GM23338 (cell line): ENCODE results near the gene DHRS13. TPM values are rescaled to one million over a fixed set of nuclear protein-coding genes. Genes with fewer than 3 reads are reported as not detected.

Experiments
- ATAC-seq: fragments of 200-7000 bp; cut with Tn5 transposase; 3 replicates; pipeline ENCODE4 v1.9.1; 2020
- DNase-seq: peaks from one replicate; pipeline ENCODE4 v3.0.0-alpha.2; 2015; ENCODE audit warnings: low spot score
- H2AFZ ChIP-seq: fragments of 200-600 bp; sonication (generic); 2 replicates; pipeline ENCODE4 v1.8.0; 2016; ENCODE audit warnings: antibody characterized with exemption, mild to moderate bottlenecking, moderate library complexity
- H3F3A ChIP-seq: fragments of 200-600 bp; sonication (generic); replicated peaks from 2 replicates; pipeline ENCODE4 v1.8.0; 2017; ENCODE audit warnings: antibody characterized with exemption, mixed run types, low read depth
- H3K27ac ChIP-seq: fragments of 200-600 bp; sonication (generic); 2 replicates; pipeline ENCODE4 v1.6.1; 2016; ENCODE audit warnings: low read depth
- H3K27me3 ChIP-seq: fragments of 200-600 bp; sonication (generic); 2 replicates; pipeline ENCODE4 v1.8.0; 2016; ENCODE audit warnings: mild to moderate bottlenecking, mixed run types, moderate library complexity; ENCODE audit not compliant: insufficient read depth
- H3K36me3 ChIP-seq: fragments of 200-600 bp; sonication (generic); 2 replicates; pipeline ENCODE4 v1.8.0; 2016; ENCODE audit warnings: mild to moderate bottlenecking; ENCODE audit not compliant: insufficient read depth
- H3K4me1 ChIP-seq: fragments of 200-600 bp; sonication (generic); 2 replicates; pipeline ENCODE4 v1.8.0; 2016; ENCODE audit warnings: mild to moderate bottlenecking, moderate library complexity; ENCODE audit not compliant: insufficient read depth
- H3K4me2 ChIP-seq: fragments of 200-600 bp; sonication (generic); 2 replicates; pipeline ENCODE4 v1.7.1; 2017; ENCODE audit warnings: mixed run types
- H3K4me3 ChIP-seq: fragments of 200-600 bp; sonication (generic); 2 replicates; pipeline ENCODE4 v1.6.1; 2016; ENCODE audit warnings: mixed run types
- H3K79me2 ChIP-seq: fragments of 200-600 bp; sonication (generic); replicated peaks from 2 replicates; pipeline ENCODE4 v1.8.0; 2017; ENCODE audit warnings: mild to moderate bottlenecking; ENCODE audit not compliant: insufficient read depth
- H3K9me2 ChIP-seq: fragments of 200-600 bp; sonication (generic); 2 replicates; pipeline ENCODE4 v1.8.0; 2017; ENCODE audit not compliant: insufficient read depth
- H4K20me1 ChIP-seq: fragments of 200-600 bp; sonication (generic); replicated peaks from 2 replicates; pipeline ENCODE4 v1.8.0; 2017; ENCODE audit warnings: mild to moderate bottlenecking; ENCODE audit not compliant: insufficient read depth
- H3K27ac Mint-ChIP-seq: 2 replicates; pipeline ENCODE4 v1.8.0; 2020; ENCODE audit warnings: inconsistent platforms, mild to moderate bottlenecking, moderate library complexity, mixed read lengths
- H3K27me3 Mint-ChIP-seq: 3 replicates; pipeline ENCODE4 v1.8.0; 2022; ENCODE audit warnings: low read depth, mild to moderate bottlenecking, moderate library complexity, mixed read lengths, inconsistent platforms; ENCODE audit not compliant: insufficient read depth, poor library complexity
- H3K36me3 Mint-ChIP-seq: 3 replicates; pipeline ENCODE4 v1.8.0; 2021; ENCODE audit warnings: low read depth, mild to moderate bottlenecking, inconsistent platforms, moderate library complexity, mixed read lengths
- H3K4me1 Mint-ChIP-seq: 3 replicates; pipeline ENCODE4 v1.8.0; 2020; ENCODE audit warnings: mild to moderate bottlenecking, inconsistent platforms, mixed read lengths
- H3K4me3 Mint-ChIP-seq: 3 replicates; pipeline ENCODE4 v1.8.0; 2021; ENCODE audit warnings: moderate library complexity, mild to moderate bottlenecking, inconsistent platforms, mixed read lengths
- H3K9me3 Mint-ChIP-seq: 3 replicates; pipeline ENCODE4 v1.8.0; 2020; ENCODE audit warnings: moderate library complexity, mild to moderate bottlenecking, inconsistent platforms, mixed read lengths
- CREB1 ChIP-seq: fragments of 250-450 bp; sonication (Bioruptor Pico); IDR thresholded peaks from 2 replicates; pipeline ENCODE4 v1.5.0; 2020; ENCODE audit warnings: low read depth, mild to moderate bottlenecking, moderate library complexity
- EZH2 ChIP-seq: fragments of 200-600 bp; sonication (generic); IDR thresholded peaks from one replicate; pipeline ENCODE4 v1.8.0; 2017; ENCODE audit warnings: antibody characterized with exemption, mild to moderate bottlenecking, low read depth; ENCODE audit not compliant: unreplicated experiment
- EZH2phosphoT487 ChIP-seq: fragments of 200-600 bp; sonication (generic); IDR thresholded peaks from one replicate; pipeline ENCODE4 v1.8.1; 2018; ENCODE audit warnings: antibody characterized with exemption; ENCODE audit not compliant: unreplicated experiment
- JUNB ChIP-seq: IDR thresholded peaks from one replicate; pipeline ENCODE4 v1.6.1; 2016; ENCODE audit warnings: antibody characterized with exemption; ENCODE audit not compliant: unreplicated experiment
- NANOG ChIP-seq: IDR thresholded peaks from 2 replicates; pipeline ENCODE4 v1.6.1; 2016; ENCODE audit warnings: antibody characterized with exemption, borderline replicate concordance
- POLR2AphosphoS5 ChIP-seq: IDR thresholded peaks from 2 replicates; pipeline ENCODE4 v1.6.1; 2016; ENCODE audit warnings: antibody characterized with exemption, low read depth
- REST ChIP-seq: IDR thresholded peaks from one replicate; pipeline ENCODE4 v1.6.1; 2018; ENCODE audit warnings: antibody characterized with exemption; ENCODE audit not compliant: unreplicated experiment
- STAT1 ChIP-seq: IDR thresholded peaks from one replicate; pipeline ENCODE4 v1.6.1; 2016; ENCODE audit warnings: antibody characterized with exemption; ENCODE audit not compliant: unreplicated experiment
- ZNF114 ChIP-seq: fragments of 250-450 bp; sonication (Bioruptor Pico); IDR thresholded peaks from 2 replicates; pipeline ENCODE4 v1.5.0; 2020; ENCODE audit warnings: mild to moderate bottlenecking, moderate library complexity
- ZNF331 ChIP-seq: fragments of 250-450 bp; sonication (Bioruptor Pico); IDR thresholded peaks from 2 replicates; pipeline ENCODE4 v1.5.0; 2020; ENCODE audit warnings: low read depth, mild to moderate bottlenecking, moderate library complexity
- polyA plus RNA-seq: library from polyadenylated mRNA; unstranded; fragments of >200 nt; fragmentation: Nextera tagmentation; extraction: Ambion mirVana; gene quantifications from 2 replicates; pipeline ENCODE4 v1.2.1, GENCODE V29; 2016
- total RNA-seq: library from RNA; depleted of rRNA; stranded (reverse); fragments of >200 nt; shearing (Covaris generic); gene quantifications from 2 replicates; pipeline ENCODE4 v1.2.3, GENCODE V29; 2014
- TF ChIP-seq, protein P1 (sequence below): IDR thresholded peaks from 2 replicates; pipeline ENCODE4 v1.6.1; 2016; ENCODE audit warnings: antibody characterized with exemption
- TF ChIP-seq, protein P2 (sequence below): fragments of 250-450 bp; sonication (Bioruptor Pico); IDR thresholded peaks from 2 replicates; pipeline ENCODE4 v1.5.0; 2020; ENCODE audit warnings: mild to moderate bottlenecking, moderate library complexity
- TF ChIP-seq, protein P3 (sequence below), 2 experiments: fragments of 200-600 bp in 1 of 2; sonication (generic) in 1 of 2; conservative IDR thresholded peaks; 2 replicates each; pipeline versions ENCODE4 v1.5.1 to v1.6.1; 2016 to 2017; ENCODE audit warnings: antibody characterized with exemption in 2 of 2, low read depth in 2 of 2, mild to moderate bottlenecking in 2 of 2, moderate library complexity in 1 of 2

DHRS13 gene
- total and polyA plus RNA-seq, 2 experiments from 2014 or later, result 5.4 to 34.2 TPM

GRCh38 chr17:28888832-28889231, 14.0 kb downstream of the DHRS13 start:
- H3K36me3 Mint-ChIP-seq, result peaks cover 38% of the 10 kb centered on the region
- H3K4me3 ChIP-seq, result no peak overlapping the region
- no peak overlapping the region for H3K27ac ChIP-seq
- H3K27me3 ChIP-seq, result no peaks in the 10 kb centered on the region
- H3K27me3 Mint-ChIP-seq, result peaks cover 21% of the 10 kb centered on the region
- H4K20me1 ChIP-seq, result no peaks in the 10 kb centered on the region; the same call in 1 of the 2 replicates
- peaks cover 7% of the 10 kb centered on the region for H3K4me1 ChIP-seq
- H3K4me3 Mint-ChIP-seq, result no peak overlapping the region
- peaks cover 4% of the 10 kb centered on the region for H3K79me2 ChIP-seq
- DNase-seq (no peak), ATAC-seq (no peak)
- no peaks in the 10 kb centered on the region for H3K9me2 ChIP-seq
- H3F3A ChIP-seq, result 0 out of 2 replicates have a peak, but pooled peaks cover 3% of the 10 kb centered on the region
- H3K9me3 Mint-ChIP-seq, result no peaks in the 10 kb centered on the region
- H3K36me3 ChIP-seq, result no peaks in the 10 kb centered on the region
- no peak overlapping the region for H2AFZ ChIP-seq
- TF ChIP-seq, protein P1, sequence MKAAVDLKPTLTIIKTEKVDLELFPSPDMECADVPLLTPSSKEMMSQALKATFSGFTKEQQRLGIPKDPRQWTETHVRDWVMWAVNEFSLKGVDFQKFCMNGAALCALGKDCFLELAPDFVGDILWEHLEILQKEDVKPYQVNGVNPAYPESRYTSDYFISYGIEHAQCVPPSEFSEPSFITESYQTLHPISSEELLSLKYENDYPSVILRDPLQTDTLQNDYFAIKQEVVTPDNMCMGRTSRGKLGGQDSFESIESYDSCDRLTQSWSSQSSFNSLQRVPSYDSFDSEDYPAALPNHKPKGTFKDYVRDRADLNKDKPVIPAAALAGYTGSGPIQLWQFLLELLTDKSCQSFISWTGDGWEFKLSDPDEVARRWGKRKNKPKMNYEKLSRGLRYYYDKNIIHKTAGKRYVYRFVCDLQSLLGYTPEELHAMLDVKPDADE, result no peak
- TF ChIP-seq EZH2, result no peak
- TF ChIP-seq REST, result no peak
- no peak for TF ChIP-seq ZNF331 (CRISPR knock-in tag)
- no peak for TF ChIP-seq ZNF114 (CRISPR knock-in tag)
- TF ChIP-seq JUNB, result no peak
- no peak for TF ChIP-seq STAT1
- TF ChIP-seq, protein P2, sequence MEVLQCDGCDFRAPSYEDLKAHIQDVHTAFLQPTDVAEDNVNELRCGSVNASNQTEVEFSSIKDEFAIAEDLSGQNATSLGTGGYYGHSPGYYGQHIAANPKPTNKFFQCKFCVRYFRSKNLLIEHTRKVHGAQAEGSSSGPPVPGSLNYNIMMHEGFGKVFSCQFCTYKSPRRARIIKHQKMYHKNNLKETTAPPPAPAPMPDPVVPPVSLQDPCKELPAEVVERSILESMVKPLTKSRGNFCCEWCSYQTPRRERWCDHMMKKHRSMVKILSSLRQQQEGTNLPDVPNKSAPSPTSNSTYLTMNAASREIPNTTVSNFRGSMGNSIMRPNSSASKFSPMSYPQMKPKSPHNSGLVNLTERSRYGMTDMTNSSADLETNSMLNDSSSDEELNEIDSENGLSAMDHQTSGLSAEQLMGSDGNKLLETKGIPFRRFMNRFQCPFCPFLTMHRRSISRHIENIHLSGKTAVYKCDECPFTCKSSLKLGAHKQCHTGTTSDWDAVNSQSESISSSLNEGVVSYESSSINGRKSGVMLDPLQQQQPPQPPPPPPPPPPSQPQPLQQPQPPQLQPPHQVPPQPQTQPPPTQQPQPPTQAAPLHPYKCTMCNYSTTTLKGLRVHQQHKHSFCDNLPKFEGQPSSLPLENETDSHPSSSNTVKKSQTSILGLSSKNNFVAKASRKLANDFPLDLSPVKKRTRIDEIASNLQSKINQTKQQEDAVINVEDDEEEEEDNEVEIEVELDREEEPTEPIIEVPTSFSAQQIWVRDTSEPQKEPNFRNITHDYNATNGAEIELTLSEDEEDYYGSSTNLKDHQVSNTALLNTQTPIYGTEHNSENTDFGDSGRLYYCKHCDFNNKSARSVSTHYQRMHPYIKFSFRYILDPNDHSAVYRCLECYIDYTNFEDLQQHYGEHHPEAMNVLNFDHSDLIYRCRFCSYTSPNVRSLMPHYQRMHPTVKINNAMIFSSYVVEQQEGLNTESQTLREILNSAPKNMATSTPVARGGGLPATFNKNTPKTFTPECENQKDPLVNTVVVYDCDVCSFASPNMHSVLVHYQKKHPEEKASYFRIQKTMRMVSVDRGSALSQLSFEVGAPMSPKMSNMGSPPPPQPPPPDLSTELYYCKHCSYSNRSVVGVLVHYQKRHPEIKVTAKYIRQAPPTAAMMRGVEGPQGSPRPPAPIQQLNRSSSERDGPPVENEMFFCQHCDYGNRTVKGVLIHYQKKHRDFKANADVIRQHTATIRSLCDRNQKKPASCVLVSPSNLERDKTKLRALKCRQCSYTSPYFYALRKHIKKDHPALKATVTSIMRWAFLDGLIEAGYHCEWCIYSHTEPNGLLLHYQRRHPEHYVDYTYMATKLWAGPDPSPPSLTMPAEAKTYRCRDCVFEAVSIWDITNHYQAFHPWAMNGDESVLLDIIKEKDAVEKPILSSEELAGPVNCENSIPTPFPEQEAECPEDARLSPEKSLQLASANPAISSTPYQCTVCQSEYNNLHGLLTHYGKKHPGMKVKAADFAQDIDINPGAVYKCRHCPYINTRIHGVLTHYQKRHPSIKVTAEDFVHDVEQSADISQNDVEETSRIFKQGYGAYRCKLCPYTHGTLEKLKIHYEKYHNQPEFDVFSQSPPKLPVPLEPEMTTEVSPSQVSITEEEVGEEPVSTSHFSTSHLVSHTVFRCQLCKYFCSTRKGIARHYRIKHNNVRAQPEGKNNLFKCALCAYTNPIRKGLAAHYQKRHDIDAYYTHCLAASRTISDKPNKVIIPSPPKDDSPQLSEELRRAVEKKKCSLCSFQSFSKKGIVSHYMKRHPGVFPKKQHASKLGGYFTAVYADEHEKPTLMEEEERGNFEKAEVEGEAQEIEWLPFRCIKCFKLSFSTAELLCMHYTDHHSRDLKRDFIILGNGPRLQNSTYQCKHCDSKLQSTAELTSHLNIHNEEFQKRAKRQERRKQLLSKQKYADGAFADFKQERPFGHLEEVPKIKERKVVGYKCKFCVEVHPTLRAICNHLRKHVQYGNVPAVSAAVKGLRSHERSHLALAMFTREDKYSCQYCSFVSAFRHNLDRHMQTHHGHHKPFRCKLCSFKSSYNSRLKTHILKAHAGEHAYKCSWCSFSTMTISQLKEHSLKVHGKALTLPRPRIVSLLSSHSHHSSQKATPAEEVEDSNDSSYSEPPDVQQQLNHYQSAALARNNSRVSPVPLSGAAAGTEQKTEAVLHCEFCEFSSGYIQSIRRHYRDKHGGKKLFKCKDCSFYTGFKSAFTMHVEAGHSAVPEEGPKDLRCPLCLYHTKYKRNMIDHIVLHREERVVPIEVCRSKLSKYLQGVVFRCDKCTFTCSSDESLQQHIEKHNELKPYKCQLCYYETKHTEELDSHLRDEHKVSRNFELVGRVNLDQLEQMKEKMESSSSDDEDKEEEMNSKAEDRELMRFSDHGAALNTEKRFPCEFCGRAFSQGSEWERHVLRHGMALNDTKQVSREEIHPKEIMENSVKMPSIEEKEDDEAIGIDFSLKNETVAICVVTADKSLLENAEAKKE (CRISPR knock-in tag), result no peak
- TF ChIP-seq, protein P3, sequence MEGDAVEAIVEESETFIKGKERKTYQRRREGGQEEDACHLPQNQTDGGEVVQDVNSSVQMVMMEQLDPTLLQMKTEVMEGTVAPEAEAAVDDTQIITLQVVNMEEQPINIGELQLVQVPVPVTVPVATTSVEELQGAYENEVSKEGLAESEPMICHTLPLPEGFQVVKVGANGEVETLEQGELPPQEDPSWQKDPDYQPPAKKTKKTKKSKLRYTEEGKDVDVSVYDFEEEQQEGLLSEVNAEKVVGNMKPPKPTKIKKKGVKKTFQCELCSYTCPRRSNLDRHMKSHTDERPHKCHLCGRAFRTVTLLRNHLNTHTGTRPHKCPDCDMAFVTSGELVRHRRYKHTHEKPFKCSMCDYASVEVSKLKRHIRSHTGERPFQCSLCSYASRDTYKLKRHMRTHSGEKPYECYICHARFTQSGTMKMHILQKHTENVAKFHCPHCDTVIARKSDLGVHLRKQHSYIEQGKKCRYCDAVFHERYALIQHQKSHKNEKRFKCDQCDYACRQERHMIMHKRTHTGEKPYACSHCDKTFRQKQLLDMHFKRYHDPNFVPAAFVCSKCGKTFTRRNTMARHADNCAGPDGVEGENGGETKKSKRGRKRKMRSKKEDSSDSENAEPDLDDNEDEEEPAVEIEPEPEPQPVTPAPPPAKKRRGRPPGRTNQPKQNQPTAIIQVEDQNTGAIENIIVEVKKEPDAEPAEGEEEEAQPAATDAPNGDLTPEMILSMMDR (conservative IDR thresholded peaks at IDR 0.05; ENCODE audit: low read depth in 2 of 2), result no peak
- TF ChIP-seq NANOG, result no peak
- no peak for TF ChIP-seq POLR2AphosphoS5
- TF ChIP-seq CREB1 (CRISPR knock-in tag), result no peak
- TF ChIP-seq EZH2phosphoT487, result no peak
- H3K4me1 Mint-ChIP-seq, result peaks cover 23% of the 10 kb centered on the region
- no peak overlapping the region for H3K27ac Mint-ChIP-seq
- no peak overlapping the region for H3K4me2 ChIP-seq
